ENCODE results near the gene PIK3CB.

- TF ChIP-seq CTCF (IDR thresholded peaks at IDR 0.05; ENCODE audit: low read depth, low read length) (no peak), POLR2A (IDR thresholded peaks at IDR 0.05; ENCODE audit: extremely low read depth, insufficient read length) (no peak), MYC (IDR thresholded peaks at IDR 0.05; ENCODE audit: low read depth, low read length) (no peak)
These were observed 32.9 kb downstream of the PIK3CB start for GRCh38 chr3:138801792-138802191.

Measured in NB4 (cell line).